ENCODE data around the gene CHERP.

CHERP gene

DNA sequence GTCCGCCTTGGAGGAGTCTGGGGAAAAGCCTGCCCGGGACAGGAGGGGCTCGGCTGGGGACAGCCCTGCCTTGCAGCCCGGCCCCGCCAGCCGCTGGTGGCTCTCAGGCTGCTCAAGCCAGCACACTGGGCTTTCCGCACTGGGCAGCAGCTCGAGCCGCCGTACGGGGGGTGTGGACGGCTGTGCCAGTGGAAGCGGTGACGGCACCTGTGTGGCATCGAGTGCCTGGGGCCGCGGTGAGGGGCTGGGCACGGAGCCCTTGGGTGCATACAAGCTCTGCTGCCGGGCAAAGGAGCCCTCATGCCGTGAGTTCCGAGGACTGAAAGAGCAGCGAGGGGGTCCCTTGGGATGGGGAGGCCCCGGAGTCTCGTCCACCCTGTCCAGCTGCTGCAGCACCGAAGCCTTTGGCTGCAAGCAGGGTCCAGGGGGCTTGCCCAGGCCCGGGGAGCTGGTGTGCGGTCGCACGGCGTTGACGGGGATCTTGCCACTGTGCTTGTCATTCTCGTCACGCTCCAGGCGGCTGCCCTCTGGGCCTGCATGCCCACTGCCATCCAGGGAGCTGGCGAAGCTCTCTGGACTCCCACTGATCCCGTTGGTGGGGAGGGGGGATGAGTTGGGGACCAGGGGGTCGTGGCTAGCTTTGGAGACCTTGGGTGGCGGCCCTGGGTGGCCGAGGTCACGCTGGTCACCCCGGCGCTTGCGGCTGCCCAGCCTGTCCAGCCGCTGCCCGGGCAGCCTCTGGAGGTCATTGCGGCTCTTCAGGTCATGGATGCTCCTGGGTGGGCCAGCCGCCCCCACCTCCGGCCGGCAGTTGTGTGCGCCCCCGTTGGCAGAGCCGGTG, 34.7 kb upstream of the CHERP start:
- no peak overlapping the region for H3K4me3 ChIP-seq (ENCODE audit: low read depth, low read length)
- in situ Hi-C loops (cut with HindIII; ENCODE audit: low sequenced_read_pairs): no loop called here
- DNase-seq (ENCODE audit: low read depth): no peak
- TF ChIP-seq, protein P1, sequence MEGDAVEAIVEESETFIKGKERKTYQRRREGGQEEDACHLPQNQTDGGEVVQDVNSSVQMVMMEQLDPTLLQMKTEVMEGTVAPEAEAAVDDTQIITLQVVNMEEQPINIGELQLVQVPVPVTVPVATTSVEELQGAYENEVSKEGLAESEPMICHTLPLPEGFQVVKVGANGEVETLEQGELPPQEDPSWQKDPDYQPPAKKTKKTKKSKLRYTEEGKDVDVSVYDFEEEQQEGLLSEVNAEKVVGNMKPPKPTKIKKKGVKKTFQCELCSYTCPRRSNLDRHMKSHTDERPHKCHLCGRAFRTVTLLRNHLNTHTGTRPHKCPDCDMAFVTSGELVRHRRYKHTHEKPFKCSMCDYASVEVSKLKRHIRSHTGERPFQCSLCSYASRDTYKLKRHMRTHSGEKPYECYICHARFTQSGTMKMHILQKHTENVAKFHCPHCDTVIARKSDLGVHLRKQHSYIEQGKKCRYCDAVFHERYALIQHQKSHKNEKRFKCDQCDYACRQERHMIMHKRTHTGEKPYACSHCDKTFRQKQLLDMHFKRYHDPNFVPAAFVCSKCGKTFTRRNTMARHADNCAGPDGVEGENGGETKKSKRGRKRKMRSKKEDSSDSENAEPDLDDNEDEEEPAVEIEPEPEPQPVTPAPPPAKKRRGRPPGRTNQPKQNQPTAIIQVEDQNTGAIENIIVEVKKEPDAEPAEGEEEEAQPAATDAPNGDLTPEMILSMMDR (IDR thresholded peaks at IDR 0.05; ENCODE audit: low read depth, low read length, missing control alignments): no peak

DNA sequence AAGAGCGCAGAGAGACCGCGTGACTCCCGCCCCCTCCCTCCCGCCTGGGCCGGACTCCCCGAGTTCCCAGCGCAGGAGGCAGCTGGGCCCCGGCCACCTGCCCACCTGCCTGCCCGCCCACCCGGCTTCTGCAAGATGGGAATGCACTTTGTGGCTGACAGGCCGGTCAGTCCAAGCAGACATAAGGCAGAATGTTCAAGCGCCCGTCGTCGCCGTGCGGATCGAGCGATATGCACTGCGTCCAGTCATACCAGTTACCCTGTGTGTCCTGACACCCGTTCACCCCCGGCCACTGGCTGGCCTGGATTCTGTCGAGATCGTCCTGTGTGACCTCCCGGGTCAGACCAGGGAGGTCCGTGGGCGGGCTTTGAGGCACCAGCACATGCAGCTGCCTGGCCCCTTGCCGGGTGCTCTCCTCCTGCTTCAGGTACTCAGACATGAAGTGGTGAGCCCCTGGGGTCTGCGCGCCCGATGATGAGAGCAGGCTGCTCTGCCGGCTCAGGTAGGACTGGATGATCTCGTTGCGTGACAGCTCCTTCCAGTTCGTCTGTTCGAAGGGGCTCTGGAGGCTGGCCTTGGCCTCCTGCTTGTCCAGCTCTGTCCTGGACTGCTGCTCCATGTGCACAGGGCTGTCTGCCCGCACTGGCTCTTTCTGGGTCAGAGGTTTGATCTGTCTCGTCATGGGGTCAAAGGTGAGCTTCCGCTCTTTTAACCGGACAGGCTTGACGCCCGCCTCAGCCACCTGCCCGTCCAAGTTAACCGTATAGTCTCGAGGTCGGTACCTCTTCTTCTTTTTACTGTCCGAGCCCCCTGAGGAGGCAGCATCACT, 33.8 kb upstream of the CHERP start:
- in situ Hi-C loops (cut with HindIII; ENCODE audit: low sequenced_read_pairs): no loop called here
- TF ChIP-seq, protein P1 (IDR thresholded peaks at IDR 0.05; ENCODE audit: low read depth, low read length, missing control alignments): no peak
- no peak for DNase-seq (ENCODE audit: low read depth)
- H3K4me3 ChIP-seq (ENCODE audit: low read depth, low read length): no peak overlapping the region

DNA sequence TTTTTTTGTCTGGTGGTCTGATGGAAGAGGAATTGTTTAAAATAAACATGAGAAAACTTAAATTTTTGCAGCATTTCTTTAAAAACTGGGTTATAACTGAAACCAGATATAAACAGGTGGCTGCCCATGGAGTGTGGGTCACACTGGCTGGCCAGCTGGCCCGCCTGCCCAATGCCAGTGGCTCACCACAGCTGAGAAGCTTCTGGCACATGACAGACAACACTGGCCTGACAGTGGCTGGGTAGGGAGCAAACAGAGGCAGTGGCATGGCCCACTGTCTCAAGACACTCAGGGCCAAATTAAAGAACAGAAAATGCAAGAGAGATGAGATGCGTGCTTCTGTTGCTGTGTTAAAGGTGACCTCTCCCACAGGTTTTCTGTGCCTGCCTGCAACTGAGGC, 33.0 kb upstream of the CHERP start:
- TF ChIP-seq, protein P1 (IDR thresholded peaks at IDR 0.05; ENCODE audit: low read depth, low read length, missing control alignments): no peak
- in situ Hi-C loops (cut with HindIII; ENCODE audit: low sequenced_read_pairs): no loop called here
- DNase-seq (ENCODE audit: low read depth): no peak
- no peak overlapping the region for H3K4me3 ChIP-seq (ENCODE audit: low read depth, low read length)

DNA sequence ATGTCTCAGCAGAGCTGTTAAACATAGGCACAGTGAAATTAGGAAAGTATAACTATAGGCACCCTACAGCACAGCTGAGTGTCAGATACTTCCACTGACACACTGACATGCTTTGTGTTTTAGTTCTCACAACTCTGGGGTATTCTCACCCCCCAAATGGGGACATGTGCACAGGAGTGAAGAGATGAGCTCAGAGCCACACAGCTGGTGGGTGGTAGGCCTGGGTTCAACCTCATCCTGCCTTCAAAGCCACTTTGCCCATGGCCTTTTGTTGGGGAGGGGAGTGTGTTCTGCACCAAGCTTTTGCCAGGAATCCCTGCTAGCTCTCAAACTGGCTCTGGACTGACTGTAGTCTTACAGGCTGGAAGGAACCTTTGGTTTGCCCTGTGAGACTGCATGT, 31.7 kb upstream of the CHERP start:
- DNase-seq (ENCODE audit: low read depth): no peak
- peak overlapping the region; percentile 77 for H3K4me3 ChIP-seq (ENCODE audit: low read depth, low read length)
- in situ Hi-C loops (cut with HindIII; ENCODE audit: low sequenced_read_pairs): no loop called here
- TF ChIP-seq, protein P1 (IDR thresholded peaks at IDR 0.05; ENCODE audit: low read depth, low read length, missing control alignments): no peak

DNA sequence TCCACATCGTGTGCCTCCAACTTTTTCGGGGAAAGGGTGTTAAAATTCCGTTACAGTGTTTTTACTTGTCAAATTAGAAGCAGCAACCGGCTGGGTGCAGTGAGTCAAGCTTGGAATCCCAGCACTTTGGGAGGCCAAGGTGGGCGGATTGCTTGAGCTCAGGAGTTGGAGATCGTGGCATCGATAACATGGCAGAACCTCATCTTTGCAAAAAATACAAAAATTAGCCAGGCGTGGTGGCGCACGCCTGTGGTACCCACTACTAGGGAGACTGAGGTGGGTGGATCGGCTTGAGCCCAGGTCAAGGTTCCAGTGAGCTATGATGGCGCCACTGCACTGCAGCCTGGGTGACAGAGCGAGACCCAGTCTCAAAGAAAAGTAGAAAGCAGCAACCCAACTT, 31.1 kb upstream of the CHERP start:
- TF ChIP-seq, protein P1 (IDR thresholded peaks at IDR 0.05; ENCODE audit: low read depth, low read length, missing control alignments): no peak
- DNase-seq (ENCODE audit: low read depth): no peak
- in situ Hi-C loops (cut with HindIII; ENCODE audit: low sequenced_read_pairs): no loop called here
- peak overlapping the region; percentile 77 for H3K4me3 ChIP-seq (ENCODE audit: low read depth, low read length)

DNA sequence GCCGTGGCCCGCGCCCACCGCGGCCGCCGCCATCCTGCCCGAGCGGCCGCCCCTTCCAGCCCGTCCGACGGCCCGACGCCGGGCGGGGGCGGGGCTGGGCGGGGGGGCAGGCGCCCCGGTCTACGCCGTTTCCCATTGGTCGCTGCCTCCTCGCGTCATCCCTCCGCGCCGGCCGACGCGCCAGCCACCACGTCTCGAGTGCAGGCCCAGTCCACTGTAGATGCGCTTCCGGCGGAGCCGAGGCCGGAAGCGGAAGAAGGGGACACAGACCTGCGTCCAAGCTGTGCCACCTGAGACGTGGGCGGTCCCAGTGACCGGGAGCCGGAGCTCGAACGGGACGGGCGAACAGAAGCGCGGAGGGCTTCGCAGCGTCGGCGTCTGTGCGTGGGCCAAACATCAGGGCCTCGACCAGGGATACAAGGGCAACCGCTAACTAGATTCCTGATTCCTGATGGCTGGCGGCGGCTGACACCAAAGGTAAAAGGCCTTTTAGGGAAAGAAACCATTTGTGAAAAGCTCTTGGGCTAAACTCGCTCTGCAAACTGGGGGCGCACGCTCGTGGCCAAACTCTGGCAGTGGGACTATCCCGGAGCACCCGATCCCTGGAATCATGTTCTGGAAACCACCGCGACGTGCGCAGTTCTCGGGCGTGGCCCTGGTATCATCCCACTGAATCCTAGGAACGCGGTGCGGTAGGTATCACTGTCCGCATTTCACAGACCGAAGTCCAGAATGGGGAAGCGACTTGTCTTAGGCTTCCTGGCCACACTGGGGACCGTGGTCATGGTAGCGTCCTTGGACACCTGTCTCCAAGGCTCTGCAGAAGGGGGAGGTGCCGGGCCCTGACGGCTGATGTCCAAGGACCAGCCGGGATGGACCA, 30.3 kb upstream of the CHERP start, which contains the start of gene SLC35E1:
SLC35E1 (minus strand) TSS at position 84 of the 880 bp plus-strand sequence; CDS start at position 33, 51 bp downstream.
- in situ Hi-C loops (cut with HindIII; ENCODE audit: low sequenced_read_pairs): no loop called here
- peak within 1 kb of the TSS; percentile 77 for H3K4me3 ChIP-seq (ENCODE audit: low read depth, low read length)
- TF ChIP-seq, protein P1 (IDR thresholded peaks at IDR 0.05; ENCODE audit: low read depth, low read length, missing control alignments): no peak
- peak; percentile 76 for DNase-seq (ENCODE audit: low read depth)
